ENCODE measurements around the gene POLRMT. TPM values are rescaled to one million over a fixed set of nuclear protein-coding genes. Genes with fewer than 3 reads are reported as not detected.

Gene POLRMT
- total RNA-seq, 2 donors from 2014 or later = 47.0 to 57.7 TPM

DNA sequence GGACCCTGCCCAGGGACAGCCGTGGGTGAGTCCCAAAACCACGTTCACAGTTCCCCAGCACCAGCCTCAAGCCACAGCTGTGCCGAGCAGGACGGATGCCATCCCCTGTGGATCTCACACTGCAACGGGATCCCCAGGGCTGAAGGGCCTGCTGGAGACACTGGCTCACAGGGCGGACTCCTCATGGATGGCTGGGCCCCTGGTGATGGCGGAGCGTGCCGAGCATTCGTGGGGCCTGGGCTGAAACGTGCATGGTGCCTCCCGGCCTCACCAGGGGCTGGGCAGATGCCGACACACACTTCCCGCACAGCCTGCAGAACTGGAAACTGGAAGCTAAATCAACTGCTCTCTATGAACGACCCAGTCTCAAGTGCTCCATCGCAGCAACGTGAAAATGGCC is 20.1 kb upstream of the POLRMT start:
- H3K27ac Mint-ChIP-seq = no peak overlapping the region
- DNase-seq (ENCODE audit: low spot score in 2 of 2) (no peak), ATAC-seq (no peak)
- H3K9me3 Mint-ChIP-seq = no peaks in the 10 kb centered on the region
- H3K36me3 Mint-ChIP-seq = peaks cover 0 to 12% of the 10 kb centered on the region in 2 donors

DNA sequence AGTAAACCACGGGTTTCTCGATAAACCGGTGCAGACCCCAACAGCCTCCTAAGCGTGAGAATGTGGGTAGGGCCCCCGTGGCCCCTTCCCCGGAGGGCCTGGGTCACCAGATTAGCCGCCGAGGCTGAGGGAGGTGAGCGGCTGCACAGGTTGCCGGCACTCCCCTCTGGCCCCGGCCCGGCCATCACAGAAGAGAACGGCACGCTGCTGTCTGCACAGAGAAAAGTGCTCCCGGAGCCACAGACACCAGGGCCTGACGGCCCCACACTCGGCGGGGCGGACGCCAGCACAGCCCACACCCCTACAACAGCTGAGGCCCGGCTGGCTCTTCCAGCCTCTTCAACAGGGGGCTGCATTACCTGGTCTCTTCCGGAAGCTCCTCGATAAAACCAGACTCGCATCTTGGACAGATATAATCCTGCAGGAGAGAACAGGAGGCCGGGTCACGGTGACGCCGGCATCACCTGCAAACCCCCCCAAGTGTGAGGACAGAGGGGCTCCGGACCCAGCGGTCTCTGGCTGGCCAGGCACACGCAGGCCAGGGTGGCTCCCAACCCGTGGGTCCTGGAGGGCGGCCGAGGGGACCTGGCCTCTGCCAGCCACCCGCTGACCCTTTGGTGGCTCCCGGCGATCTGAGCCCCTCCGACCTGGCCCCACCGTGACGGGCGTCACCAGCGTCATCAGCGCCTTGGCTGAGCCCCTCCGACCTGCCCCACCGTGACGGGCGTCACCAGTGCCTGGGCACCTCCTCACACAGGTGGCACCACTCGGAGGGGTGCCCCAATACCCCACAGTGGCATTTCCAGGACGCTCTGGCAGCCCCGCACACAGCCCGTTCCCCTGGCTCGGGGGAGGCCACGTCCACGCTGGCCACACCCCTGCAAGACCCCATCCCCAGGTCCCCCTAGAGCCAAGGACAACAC is 19.4 kb upstream of the POLRMT start:
- H3K36me3 Mint-ChIP-seq = peaks cover 0 to 12% of the 10 kb centered on the region in 2 donors
- ATAC-seq (no peak), DNase-seq (ENCODE audit: low spot score in 2 of 2) (no peak)
- H3K9me3 Mint-ChIP-seq = no peaks in the 10 kb centered on the region
- no peak overlapping the region for H3K27ac Mint-ChIP-seq

DNA sequence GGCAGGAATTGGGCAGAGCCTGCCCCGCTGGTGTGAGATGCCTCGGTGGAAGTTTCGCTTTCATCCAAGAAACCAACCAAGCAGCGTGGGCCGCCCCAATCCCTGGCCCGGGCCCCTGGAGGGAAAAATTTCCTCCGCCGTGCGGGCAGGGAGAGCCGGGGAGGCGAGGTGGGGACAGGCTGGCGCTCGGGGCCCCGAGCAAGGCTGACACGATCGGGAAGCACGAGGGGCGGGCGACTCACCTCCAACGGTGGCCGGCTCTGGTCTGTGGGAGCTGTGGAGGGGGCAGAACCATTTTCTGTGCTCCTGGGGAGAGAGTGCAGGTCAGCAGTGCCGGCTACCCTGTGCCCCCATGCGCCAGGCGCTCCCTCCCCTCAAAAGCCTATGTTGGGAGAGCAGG is 18.7 kb upstream of the POLRMT start:
- Mint-ChIP-seq H3K9me3 (no peaks in the 10 kb centered on the region), H3K36me3 (peaks cover 0 to 12% of the 10 kb centered on the region in 2 donors), H3K27ac (no peak overlapping the region)
- ATAC-seq = no peak
- no peak for DNase-seq (ENCODE audit: low spot score in 2 of 2)

DNA sequence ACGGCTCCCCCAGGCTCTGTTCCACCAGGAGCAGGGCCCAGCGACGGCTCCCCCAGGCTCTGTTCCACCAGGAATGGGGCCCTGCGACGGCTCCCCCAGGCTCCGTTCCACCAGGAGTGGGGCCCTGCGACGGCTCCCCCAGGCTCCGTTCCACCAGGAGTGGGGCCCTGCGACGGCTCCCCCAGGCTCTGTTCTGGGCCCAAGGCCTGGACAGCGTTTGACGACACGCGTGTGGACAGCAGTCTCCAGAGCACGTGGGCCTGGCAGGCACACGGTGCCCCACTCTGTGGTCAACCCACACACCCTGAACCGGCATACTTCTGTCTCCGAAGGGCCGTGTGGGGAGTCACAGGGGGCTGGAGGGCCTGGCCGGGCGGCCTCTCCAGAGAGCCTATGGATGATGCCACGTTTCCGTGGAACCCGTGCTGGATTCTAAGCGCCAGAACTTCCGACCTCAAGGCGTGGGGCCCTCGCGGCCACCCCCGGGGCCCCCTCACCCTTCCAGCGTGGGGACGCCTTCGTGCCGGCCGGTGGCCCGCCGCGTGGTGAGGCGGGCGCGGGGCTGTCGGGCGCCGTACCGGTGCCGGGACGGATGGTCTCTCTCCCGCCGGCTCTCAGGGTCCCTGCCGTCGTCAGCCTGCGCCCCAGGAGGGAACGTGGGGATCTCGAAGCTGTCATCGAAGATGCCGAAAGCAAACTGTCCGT is 17.9 kb upstream of the POLRMT start:
- H3K27ac Mint-ChIP-seq = no peak overlapping the region
- peaks cover 0 to 10% of the 10 kb centered on the region in 2 donors for H3K36me3 Mint-ChIP-seq

DNA sequence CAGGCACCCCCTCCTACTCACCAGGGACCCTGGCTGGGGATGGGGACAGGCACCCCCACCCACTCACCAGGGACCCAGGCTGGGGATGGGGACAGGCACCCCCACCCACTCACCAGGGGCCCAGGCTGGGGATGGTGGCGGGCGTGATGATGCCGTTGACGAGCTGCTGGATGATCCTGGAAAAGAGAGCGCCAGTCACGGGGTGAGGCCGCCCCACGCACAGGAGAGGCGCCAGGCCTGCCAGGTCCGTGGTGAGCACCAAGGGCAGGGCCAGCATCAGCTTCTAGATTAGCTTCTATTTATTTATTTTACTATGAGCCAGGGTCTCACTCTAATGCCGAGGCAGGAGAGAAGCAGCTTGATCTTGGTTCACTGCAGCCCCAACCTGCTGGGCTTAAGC is 16.8 kb upstream of the POLRMT start:
- ATAC-seq (no peak), DNase-seq (ENCODE audit: low spot score in 2 of 2) (no peak)
- Mint-ChIP-seq H3K27ac (no peak overlapping the region), H3K36me3 (no peaks in the 10 kb centered on the region), H3K9me3 (no peaks in the 10 kb centered on the region)

More for the DNA sequence above, 17.9 kb upstream of the POLRMT start:
- H3K9me3 Mint-ChIP-seq = no peaks in the 10 kb centered on the region
- DNase-seq (ENCODE audit: low spot score in 2 of 2) (no peak), ATAC-seq (no peak)

DNA sequence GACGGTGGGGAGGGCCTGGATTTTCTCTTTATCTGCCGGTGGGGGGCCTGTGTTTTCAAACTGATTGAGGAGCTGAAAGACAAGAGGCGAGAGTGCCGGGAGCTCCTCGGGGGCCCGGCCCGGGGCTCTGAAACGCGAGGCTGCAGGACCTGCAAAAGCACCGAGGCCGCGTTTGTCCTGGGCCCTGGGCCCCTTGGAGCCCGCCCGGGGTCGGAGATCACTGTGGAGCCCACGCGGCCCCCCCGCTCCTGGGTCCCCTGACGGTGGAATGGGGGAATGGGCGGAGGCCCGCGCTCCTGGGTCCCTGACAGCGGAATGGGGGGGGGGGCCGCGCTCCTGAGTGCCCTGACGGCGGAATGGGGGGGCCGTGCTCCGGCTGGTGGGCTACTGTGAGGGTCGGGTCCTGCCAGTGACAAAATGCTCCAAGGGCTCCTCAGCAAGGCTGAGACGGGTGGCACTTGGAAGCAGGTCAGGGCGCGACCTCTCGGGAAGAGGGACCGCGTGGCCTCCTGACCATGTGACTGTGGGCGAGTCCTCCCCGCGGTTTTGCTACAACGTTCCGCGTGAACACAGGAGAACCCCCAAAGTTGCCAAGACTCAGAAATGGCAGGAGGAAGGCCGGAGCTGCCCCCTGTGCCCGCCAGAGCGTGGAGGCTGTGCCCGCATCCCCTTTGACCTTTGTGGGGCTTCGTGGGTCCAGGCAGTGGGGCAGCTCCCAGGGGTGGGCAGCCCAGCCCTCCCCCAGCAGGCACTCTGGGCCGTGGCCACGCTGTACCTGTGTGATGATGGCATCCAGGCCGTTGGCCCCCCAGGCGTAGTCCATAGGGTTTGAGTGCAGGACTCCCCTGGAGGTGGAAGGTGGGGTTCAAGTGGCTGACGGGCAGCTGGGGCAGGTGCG is 15.8 kb upstream of the POLRMT start:
- H3K9me3 Mint-ChIP-seq = no peaks in the 10 kb centered on the region
- H3K36me3 Mint-ChIP-seq = no peaks in the 10 kb centered on the region
- no peak for ATAC-seq
- no peak overlapping the region for H3K27ac Mint-ChIP-seq
- no peak for DNase-seq (ENCODE audit: low spot score in 2 of 2)

DNA sequence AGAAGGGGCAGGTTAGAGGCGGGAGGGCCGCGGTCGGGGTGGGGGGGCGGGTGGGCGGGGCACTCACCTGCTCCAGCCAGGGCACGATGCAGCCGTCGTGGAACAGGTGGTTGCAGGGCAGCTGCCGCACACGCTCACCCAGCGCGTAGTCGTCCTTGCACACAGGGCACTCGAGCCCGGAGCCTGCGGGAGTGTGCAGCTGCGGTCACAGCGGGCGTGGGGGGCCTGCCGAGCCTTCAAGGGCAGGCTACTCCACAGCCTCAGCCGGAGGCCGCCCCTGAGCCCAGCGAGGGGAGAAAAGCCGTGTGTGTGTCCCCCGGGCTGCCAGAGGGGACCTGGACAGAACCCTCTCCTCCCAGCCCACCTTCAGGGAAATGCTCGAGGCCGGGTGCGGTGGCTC is 15.0 kb upstream of the POLRMT start:
- H3K27ac Mint-ChIP-seq = no peak overlapping the region
- H3K9me3 Mint-ChIP-seq = no peaks in the 10 kb centered on the region
- H3K36me3 Mint-ChIP-seq = no peaks in the 10 kb centered on the region
- ATAC-seq (no peak), DNase-seq (ENCODE audit: low spot score in 2 of 2) (no peak)

DNA sequence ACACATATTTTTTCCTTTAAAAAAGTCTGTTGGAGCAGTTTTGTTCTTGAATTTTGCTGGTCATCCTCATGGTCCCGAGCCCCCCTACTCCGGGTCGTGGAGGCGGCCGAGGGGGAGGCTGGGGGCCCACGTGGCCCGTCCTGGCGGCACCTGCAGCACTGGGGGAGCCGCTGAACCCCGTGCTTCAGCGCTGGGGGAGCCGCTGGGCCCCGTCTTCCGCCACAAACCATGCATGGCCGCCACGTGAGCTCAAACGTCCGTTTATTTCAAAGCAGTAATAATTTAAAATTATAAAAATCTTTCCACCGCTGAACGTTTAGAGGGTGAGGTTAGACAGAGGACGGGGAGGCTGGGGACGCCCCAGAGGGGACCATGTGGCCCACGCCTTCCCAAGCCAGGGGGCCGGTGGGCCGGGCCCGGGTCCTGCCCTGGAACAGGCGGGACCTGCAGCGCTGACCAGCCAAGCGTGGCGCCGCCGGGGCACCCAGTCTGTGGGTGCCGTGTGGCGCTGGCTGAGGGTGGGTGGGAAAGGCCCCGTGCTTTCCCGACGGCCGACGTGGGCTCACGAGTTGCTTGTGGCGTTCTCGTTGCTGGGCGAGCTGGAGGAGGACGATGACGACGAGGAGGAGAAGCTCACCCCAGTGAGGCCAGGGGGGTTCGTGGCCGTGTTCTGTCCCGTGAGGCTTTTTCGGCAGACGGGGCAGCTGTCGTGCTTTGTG is 14.4 kb upstream of the POLRMT start:
- ATAC-seq = no peak
- Mint-ChIP-seq H3K27ac (no peak overlapping the region), H3K36me3 (no peaks in the 10 kb centered on the region), H3K9me3 (no peaks in the 10 kb centered on the region)
- DNase-seq (ENCODE audit: low spot score in 2 of 2) = no peak

DNA sequence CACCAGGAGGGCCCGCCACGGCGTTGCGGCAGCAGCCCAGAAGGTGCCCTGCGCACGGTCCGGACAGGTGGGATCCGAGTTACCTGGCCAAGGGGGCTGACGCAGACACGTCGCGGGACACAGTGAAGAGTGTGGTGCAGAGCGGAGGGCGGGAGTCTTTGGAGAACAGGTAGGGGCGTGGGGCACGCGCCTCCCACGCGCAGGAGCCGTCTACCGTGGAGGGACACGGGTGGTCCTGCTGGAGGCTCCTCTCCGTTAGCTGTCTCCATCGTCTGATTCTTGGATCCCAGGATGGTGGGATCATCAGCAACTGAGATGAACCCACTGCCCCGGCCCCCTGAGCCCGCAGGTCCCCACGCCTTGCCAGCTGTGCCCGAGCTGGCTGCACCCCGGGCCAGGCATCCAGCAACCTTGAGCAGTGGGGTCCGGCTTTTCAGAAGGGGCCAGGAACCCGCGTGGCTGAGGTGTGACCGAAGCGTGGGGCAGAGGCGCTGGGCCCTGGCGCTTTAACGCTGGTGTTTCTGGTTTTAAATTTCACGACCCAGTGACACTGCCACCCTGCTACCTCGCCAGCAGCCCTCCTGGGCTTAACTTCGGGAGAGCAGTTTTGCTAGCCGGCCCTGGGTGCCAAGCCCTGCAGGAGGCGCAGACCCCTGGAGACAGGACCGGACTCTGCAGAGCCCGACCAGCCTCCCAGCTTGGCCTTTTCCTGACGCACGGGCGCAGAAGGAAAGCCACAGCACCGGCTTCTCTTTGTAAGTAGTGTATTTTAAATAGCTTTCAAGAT is 13.6 kb upstream of the POLRMT start:
- H3K27ac Mint-ChIP-seq = no peak overlapping the region
- H3K9me3 Mint-ChIP-seq = no peaks in the 10 kb centered on the region
- DNase-seq (ENCODE audit: low spot score in 2 of 2) (no peak), ATAC-seq (no peak)
- H3K36me3 Mint-ChIP-seq = no peaks in the 10 kb centered on the region

DNA sequence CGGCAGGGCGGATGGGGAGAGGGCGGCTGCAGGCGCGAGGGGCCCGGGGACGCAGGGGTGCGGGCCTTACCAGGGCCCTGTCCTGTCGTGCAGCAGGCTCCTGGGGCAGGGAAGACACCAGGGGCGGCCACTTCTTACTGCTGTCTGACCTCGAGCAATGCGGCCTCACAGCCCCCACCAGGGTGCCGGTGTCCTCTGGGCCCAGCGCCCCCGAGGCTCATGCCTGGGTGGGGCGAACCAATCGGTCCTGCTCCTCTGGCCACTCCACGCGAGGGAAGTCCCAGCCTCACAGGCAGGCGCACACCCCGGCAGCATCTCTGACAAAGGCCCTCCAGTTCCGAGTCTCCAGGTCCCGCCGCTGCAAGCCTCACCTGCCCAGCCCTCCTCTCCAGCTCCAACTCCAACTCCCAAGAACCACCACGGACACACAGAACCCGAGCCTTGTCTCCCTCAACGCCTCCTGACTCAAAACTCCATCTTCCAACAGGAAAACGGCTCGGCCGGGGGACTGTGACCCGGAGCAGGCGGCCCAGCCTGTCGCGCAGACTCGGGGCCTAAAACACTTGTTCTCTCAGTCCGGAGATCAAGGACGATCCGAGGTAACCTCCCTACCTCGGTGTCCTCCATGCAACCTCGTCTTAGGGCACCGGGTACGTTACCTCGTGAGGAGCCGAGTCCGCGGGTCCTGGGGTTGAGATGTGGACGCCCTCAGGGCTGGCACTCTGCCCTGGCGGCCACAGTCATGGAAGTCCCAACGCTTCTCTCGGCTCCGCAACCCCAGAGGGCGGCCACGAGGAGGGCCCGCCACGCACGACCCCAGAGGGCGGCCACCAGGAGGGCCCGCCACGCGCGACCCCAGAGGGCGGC is 12.8 kb upstream of the POLRMT start:
- Mint-ChIP-seq H3K9me3 (no peaks in the 10 kb centered on the region), H3K36me3 (no peaks in the 10 kb centered on the region), H3K27ac (no peak overlapping the region)
- DNase-seq (ENCODE audit: low spot score in 2 of 2) = no peak
- ATAC-seq = no peak

DNA sequence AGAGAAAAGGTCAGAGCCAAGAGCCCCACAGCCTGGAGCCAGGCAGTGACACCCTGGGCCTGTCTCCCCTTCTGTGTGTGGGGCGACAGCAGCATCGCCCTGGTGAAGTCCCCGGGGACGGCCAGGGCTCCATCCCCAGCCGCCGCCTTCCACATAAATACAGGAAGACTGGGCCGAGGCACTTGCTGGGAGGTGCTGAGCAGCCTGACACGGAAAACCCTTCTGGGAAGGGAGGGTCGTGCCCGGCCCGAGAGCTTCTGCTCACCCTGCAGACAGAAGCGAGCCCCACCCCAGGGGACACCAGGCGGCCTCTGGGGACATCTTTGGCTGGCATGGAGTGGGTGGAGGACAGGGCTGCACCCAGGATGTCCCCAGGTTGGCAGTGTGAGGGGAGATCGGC is 11.5 kb upstream of the POLRMT start:
- no peak overlapping the region for H3K27ac Mint-ChIP-seq

DNA sequence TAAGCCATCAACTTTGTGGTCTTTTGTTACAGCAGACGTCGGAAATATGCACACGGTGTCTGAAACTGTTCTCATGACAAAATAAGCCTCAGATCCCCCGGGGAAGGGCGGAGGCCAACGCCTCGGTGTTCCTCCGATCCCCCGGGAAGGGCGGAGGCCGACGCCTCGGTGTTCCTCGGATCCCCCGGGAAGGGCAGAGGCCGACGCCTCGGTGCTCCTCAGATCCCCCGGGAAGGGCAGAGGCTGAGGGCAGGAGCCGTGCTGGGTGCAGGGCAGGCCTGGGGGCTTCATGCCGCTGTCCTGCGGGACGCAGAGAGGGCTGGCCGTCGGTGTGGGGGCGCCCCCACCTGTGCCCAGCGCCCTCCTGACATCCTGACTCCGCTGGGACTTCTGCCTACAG is 11.0 kb upstream of the POLRMT start:
- Mint-ChIP-seq H3K9me3 (no peaks in the 10 kb centered on the region), H3K27ac (no peak overlapping the region), H3K36me3 (no peaks in the 10 kb centered on the region)
- no peak for DNase-seq (ENCODE audit: low spot score in 2 of 2)
- ATAC-seq = no peak

More for the DNA sequence above, 11.5 kb upstream of the POLRMT start:
- DNase-seq (ENCODE audit: low spot score in 2 of 2) (no peak), ATAC-seq (no peak)
- no peaks in the 10 kb centered on the region for H3K9me3 Mint-ChIP-seq
- H3K36me3 Mint-ChIP-seq = no peaks in the 10 kb centered on the region

DNA sequence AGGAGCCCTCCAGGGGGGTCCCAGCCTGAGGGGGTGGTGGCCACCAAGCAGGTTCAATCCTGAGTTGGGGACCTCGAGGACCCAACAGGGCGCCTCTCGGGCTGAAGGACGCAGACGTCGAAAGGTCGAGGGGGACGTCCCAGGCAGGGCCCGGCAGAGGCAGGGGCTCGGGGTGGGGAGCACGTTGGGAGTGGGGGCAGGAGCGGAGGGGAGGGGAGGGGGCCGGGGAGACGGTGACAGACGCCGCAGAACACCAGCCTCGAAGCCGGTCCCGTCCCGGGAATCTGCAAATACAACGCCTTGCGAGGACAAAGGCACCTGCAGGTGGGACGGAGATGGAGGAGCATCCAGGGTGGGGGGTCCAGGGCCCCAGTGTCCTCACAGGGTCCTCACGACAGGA is 10.4 kb upstream of the POLRMT start:
- Mint-ChIP-seq H3K9me3 (no peaks in the 10 kb centered on the region), H3K36me3 (no peaks in the 10 kb centered on the region), H3K27ac (no peak overlapping the region)
- ATAC-seq (no peak), DNase-seq (ENCODE audit: low spot score in 2 of 2) (no peak)

DNA sequence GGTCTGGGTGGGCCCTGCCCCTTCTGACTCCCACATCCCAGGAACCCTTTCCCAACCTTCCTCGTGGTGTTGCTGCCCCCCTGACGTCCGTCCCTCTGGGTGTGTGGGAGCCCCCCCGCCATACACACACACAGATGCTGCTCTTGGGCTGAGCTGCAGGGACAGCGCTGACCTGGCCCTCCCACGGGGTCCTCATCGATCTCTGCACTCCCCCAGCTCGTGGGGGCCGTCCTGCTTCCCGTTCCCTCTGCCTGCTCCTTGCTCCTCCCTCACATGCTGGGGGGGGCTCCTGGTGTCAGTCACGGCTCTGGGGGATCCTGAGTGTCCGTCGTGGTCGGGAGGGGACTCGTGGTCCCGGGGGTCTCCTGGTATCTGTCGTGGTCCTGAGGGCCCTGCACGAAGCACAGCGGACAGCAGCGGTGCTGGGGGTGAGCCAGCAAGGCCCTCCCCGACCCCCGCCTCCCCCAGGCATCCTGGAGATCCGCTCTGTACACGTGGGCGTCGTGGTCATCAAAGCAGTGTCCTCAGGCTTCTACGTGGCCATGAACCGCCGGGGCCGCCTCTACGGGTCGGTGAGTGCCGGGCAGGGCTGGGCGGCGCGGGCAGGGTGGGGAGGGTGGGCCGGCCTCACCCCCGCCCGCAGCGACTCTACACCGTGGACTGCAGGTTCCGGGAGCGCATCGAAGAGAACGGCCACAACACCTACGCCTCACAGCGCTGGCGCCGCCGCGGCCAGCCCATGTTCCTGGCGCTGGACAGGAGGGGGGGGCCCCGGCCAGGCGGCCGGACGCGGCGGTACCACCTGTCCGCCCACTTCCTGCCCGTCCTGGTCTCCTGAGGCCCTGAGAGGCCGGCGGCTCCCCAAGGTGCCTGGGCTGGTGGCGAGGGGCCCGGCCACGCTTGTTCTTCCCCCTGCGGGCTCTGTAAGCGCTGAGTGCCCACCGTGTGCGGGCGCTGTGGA is 9.7 kb upstream of the POLRMT start:
- H3K9me3 Mint-ChIP-seq = no peaks in the 10 kb centered on the region
- H3K36me3 Mint-ChIP-seq = no peaks in the 10 kb centered on the region
- no peak overlapping the region for H3K27ac Mint-ChIP-seq
- ATAC-seq = no peak
- no peak for DNase-seq (ENCODE audit: low spot score in 2 of 2)
